NB4 (cell line): ENCODE results near the gene CREB5.

Experiments
- MAX ChIP-seq: IDR thresholded peaks from 2 replicates; pipeline ENCODE4 v1.6.1; 2011; ENCODE audit warnings: low read depth, low read length
- MYC ChIP-seq: IDR thresholded peaks from 2 replicates; pipeline ENCODE4 v1.6.1; 2011; ENCODE audit warnings: low read depth, low read length
- POLR2A ChIP-seq: IDR thresholded peaks from 2 replicates; pipeline ENCODE4 v1.6.1; 2011; ENCODE audit warnings: mild to moderate bottlenecking; ENCODE audit not compliant: insufficient read length; ENCODE audit errors: extremely low read depth
- TF ChIP-seq, protein P1 (sequence below): IDR thresholded peaks from one replicate; pipeline ENCODE4 v1.5.1; 2012; ENCODE audit warnings: low read depth, low read length

GRCh38 chr7:28466341-28466740 lies 54.0 kb downstream of the CREB5 start:
- no peak for TF ChIP-seq POLR2A
- TF ChIP-seq, protein P1, sequence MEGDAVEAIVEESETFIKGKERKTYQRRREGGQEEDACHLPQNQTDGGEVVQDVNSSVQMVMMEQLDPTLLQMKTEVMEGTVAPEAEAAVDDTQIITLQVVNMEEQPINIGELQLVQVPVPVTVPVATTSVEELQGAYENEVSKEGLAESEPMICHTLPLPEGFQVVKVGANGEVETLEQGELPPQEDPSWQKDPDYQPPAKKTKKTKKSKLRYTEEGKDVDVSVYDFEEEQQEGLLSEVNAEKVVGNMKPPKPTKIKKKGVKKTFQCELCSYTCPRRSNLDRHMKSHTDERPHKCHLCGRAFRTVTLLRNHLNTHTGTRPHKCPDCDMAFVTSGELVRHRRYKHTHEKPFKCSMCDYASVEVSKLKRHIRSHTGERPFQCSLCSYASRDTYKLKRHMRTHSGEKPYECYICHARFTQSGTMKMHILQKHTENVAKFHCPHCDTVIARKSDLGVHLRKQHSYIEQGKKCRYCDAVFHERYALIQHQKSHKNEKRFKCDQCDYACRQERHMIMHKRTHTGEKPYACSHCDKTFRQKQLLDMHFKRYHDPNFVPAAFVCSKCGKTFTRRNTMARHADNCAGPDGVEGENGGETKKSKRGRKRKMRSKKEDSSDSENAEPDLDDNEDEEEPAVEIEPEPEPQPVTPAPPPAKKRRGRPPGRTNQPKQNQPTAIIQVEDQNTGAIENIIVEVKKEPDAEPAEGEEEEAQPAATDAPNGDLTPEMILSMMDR = no peak
- no peak for TF ChIP-seq MAX
- TF ChIP-seq MYC = no peak
